SJSA1 (cell line): ENCODE results near the gene ARHGEF9. TPM values are rescaled to one million over a fixed set of nuclear protein-coding genes. Genes with fewer than 3 reads are reported as not detected.
A peak's percentile ranks its signal among the peaks of the same experiment; 100 is the strongest.
"Not testable (repeated sequence)": the region's sequence is repeated elsewhere in the genome, so short reads cannot be mapped to it uniquely, and the experiment has no call there.

Experiments used
- DNase-seq, 2 experiments: peaks; one replicate each; pipeline ENCODE4 v3.0.0-alpha.2; 2015 to 2020; ENCODE audit warnings: low spot score in 2 of 2, low read depth in 1 of 2
- H3K27ac ChIP-seq: fragments of 250-450 bp; sonication (Bioruptor Pico); 2 replicates; pipeline ENCODE4 v1.5.1; 2020; ENCODE audit warnings: mild to moderate bottlenecking, moderate library complexity
- H3K27me3 ChIP-seq: fragments of 250-450 bp; sonication (Bioruptor Pico); replicated peaks from 2 replicates; pipeline ENCODE4 v1.5.1; 2020; ENCODE audit warnings: mild to moderate bottlenecking, moderate library complexity
- H3K36me3 ChIP-seq: fragments of 250-450 bp; sonication (Bioruptor Pico); 2 replicates; pipeline ENCODE4 v1.5.1; 2020; ENCODE audit warnings: mild to moderate bottlenecking
- H3K4me1 ChIP-seq: fragments of 250-450 bp; sonication (Bioruptor Pico); replicated peaks from 2 replicates; pipeline ENCODE4 v1.6.1; 2021; ENCODE audit warnings: mild to moderate bottlenecking
- H3K4me3 ChIP-seq: fragments of 250-450 bp; sonication (Bioruptor Pico); 2 replicates; pipeline ENCODE4 v1.5.1; 2020; ENCODE audit warnings: mild to moderate bottlenecking
- H3K9me3 ChIP-seq: fragments of 250-450 bp; sonication (Bioruptor Pico); replicated peaks from 2 replicates; pipeline ENCODE4 v1.5.1; 2020; ENCODE audit warnings: mild to moderate bottlenecking
- total RNA-seq: library from RNA; depleted of rRNA; stranded (reverse); fragments of >200 nt; shearing (Covaris generic); gene quantifications from 2 replicates; pipeline ENCODE4 v1.2.3, GENCODE V29; 2014; rRNA removed

ARHGEF9 gene
- total RNA-seq, result 15.1 and 17.8 TPM in 2 replicates

DNA sequence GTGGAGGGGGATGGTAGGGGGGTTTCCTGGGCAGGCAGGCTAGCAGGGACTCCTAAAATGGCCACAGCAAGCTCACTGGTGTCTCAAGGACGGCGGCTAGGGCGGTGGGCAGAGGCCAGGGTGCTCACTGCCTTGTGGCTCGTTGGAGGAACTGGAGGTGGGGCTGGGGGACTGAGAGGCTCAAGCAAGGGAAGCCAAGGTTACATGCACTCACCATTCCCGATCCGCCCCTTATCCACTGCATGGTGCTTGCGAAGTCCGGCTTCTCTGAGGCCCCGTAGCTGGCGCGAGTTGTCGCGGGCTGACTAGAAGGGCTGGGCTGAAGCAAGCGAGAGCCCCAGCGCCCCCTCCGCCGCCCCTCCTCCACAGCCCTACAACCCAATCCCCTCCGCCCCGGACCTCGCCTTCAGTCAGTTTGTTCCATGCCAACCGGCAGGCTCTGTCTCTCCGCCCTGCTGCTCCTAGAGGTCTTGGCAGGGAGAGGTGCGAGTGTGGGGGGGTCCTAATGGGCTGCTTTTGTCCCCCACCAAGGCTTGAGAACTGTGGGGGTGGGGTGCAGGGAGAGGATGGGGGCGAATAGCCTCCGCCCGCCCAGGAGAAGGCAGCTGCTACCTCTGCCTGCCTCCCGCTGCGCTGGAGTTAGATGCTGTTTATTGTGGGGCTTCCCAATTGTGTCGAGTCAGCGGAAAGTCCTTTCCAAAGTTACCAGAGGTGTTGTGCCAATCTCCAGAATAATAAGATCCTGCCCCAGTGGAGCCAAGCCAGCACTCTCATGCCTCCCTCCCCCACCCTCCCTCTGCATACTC lies at the start of gene ARHGEF9:
Gene ARHGEF9, minus strand, starts transcription at position 313 of the 806 bp plus-strand sequence. Its CDS starts 69 bp downstream, at position 244.
- H3K27me3 ChIP-seq, result no peaks in the 10 kb centered on the region
- H3K4me3 ChIP-seq, result peak within 1 kb of the TSS; percentile 38
- no peaks in the 10 kb centered on the region for H3K4me1 ChIP-seq
- no peaks in the 10 kb centered on the region for H3K36me3 ChIP-seq
- no peak within 1 kb of the TSS for H3K27ac ChIP-seq
- no peaks in the 10 kb centered on the region for H3K9me3 ChIP-seq
- peak in 1 of 2 experiments; percentile 3 for DNase-seq

DNA sequence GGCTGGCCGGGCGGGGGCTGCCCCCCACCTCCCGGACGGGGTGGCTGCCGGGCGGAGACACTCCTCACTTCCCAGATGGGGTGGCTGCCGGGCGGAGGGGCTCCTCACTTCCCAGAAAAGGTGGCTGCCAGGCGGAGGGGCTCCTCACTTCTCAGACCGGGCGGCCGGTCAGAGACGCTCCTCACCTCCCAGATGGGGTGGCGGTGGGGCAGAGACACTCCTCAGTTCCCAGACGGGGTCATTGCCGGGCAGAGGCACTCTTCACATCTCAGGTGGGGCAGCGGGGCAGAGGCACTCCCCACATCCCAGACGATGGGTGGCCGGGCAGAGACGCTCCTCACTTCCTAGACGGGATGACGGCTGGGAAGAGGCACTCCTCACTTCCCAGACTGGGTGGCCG lies 40.4 kb upstream of the ARHGEF9 start:
- H3K27me3 ChIP-seq, H3K4me1 ChIP-seq, H3K36me3 ChIP-seq, H3K27ac ChIP-seq, DNase-seq, H3K4me3 ChIP-seq, H3K9me3 ChIP-seq: not testable (repeated sequence)

DNA sequence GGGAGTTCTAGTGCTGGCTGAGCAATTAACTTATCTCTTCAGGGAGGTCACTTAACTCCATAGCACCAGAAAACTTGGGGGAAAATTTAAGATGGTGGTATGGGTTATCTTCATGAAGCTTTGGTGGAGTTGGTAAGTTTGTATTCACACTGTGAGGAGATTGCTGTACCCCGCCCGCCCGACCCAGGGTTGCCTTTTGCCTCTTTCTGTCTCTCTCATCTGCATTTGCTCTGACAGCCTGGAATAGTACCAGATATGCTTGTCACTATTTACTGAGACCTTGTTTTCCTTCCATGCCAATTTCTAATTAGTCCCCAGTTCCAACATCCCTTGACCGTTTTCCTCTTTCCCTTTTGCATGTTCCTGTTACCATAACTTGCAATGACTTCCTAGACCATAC lies 33.1 kb upstream of the ARHGEF9 start:
- H3K27me3 ChIP-seq, result no peaks in the 10 kb centered on the region
- H3K4me1 ChIP-seq, result no peaks in the 10 kb centered on the region
- no peak overlapping the region for H3K27ac ChIP-seq
- H3K9me3 ChIP-seq, result no peaks in the 10 kb centered on the region
- DNase-seq, result no peak
- no peaks in the 10 kb centered on the region for H3K36me3 ChIP-seq
- H3K4me3 ChIP-seq, result no peak overlapping the region

DNA sequence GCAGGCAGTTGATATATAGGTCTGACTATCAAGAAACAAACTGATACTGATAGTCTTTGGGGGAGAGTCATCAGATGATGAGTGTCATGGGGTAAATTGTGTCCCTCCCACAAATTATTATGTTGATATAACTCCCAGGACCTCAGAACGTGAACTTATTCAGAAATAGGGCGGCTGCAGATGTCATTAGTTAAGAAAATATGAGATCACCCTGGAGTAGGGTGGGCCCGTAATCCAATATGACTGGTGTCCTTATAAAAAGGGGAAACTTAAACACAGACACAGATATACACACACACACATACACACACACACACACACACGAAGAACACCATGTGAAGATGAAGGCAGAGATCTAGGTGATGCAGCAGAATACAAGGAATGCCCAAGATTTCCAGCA lies 32.7 kb upstream of the ARHGEF9 start:
- Histone ChIP-seq H3K27ac (no peak overlapping the region), H3K36me3 (no peaks in the 10 kb centered on the region), H3K27me3 (no peaks in the 10 kb centered on the region), H3K4me1 (no peaks in the 10 kb centered on the region), H3K4me3 (no peak overlapping the region), H3K9me3 (no peaks in the 10 kb centered on the region)
- DNase-seq, result no peak

DNA sequence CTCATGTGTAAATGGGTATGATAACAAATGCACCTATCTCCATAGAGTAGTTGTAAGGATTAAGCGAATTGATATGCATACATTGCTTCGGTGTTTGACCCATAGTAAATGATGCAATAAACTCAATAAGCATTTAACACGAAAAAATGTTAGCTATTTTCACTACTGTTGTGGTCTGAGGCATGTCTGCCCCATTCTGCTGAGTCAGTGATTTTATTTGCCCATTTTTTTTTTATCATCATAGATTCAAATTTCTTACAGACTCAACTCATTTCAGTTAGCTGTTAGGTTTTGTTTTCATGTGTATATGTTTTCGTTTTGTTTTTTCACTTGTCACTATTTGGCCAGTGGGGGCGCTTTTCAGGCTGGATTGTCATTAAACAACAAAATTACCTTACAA lies 27.8 kb upstream of the ARHGEF9 start:
- H3K36me3 ChIP-seq, result no peaks in the 10 kb centered on the region
- no peak overlapping the region for H3K27ac ChIP-seq
- no peak for DNase-seq
- H3K4me3 ChIP-seq, result no peak overlapping the region
- H3K4me1 ChIP-seq, result no peaks in the 10 kb centered on the region
- no peaks in the 10 kb centered on the region for H3K27me3 ChIP-seq
- no peaks in the 10 kb centered on the region for H3K9me3 ChIP-seq

DNA sequence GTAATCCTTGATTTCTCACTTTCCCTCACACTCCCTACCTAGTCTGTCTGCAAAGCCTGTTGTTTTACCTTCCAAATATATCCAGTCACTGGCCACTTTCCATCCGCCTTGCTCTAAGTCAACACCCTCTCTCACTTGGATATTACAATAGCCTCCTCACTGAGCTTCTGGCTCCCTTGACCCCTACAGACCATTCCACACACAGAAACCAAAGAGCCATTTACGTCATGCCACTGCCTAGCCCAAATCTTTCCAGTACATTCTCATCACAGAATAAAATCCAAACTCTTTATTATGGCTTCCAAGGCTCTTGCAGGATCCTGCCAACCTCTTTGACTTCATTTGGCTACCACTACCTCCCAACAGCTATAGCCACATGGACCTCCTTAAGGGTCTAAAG lies 25.7 kb upstream of the ARHGEF9 start:
- H3K4me1 ChIP-seq, result no peaks in the 10 kb centered on the region
- H3K9me3 ChIP-seq, result no peaks in the 10 kb centered on the region
- no peak for DNase-seq
- no peak overlapping the region for H3K4me3 ChIP-seq
- H3K27me3 ChIP-seq, result no peaks in the 10 kb centered on the region
- H3K27ac ChIP-seq, result no peak overlapping the region
- H3K36me3 ChIP-seq, result no peaks in the 10 kb centered on the region

DNA sequence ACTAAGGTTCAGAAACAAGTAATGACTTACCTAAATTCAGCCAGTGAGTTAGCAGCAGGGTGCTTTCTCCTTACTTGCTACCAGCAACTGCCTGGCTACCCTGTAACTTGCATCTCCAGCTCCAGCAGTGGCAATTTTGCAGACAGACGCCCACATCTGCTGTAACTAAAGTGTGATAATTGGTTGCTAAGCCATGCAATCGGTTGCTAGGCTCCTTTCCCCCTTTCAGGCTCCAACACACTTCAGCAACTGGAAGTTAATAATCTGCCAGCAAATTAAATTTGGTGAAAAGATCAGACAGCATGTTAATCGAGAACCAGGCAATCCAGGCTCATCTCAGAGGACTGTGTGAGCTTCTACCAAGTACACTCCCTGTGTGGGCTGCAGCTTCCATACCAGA lies 24.2 kb upstream of the ARHGEF9 start:
- H3K27ac ChIP-seq, result no peak overlapping the region
- DNase-seq, result no peak
- no peaks in the 10 kb centered on the region for H3K36me3 ChIP-seq
- H3K27me3 ChIP-seq, result no peaks in the 10 kb centered on the region
- no peaks in the 10 kb centered on the region for H3K9me3 ChIP-seq
- H3K4me1 ChIP-seq, result no peaks in the 10 kb centered on the region
- H3K4me3 ChIP-seq, result no peak overlapping the region

DNA sequence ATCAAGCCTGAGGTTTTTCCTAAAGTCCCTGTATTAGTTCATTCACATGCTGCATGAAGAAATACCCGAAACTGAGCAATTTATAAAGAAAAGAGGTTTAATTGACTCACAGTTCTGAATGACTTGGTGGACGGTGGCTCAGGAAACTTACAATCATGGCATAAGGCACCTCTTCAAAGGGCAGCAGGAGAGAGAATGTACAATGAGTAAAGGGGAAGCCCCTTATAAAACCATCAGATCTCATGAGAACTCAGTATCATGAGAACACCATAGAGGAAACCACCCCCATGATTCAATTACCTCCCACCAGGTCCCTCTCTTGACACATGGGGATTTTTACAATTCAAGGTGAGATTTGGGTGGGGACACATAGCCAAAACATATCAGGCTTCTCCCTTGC lies 10.4 kb upstream of the ARHGEF9 start:
- not testable (repeated sequence) for H3K36me3 ChIP-seq, H3K4me3 ChIP-seq, H3K27ac ChIP-seq, H3K27me3 ChIP-seq, H3K4me1 ChIP-seq, DNase-seq, H3K9me3 ChIP-seq

DNA sequence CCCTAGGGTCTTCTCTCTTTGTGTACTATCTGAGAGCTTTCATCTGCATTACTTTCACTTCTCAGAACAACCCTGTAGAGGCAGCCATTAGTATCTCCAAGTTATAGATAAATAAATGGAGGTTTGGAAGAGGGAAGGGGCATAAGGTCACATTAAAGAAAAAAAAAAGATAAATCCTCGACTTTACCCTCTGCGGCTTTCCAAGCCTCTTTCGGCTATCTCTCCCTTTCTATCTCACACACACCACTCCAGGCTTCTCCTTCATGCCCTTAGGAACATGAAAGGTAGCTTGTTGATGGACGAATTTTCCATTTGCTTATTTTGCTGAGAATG lies 660 bp upstream of the ARHGEF9 start:
- peak overlapping the region; percentile 38 for H3K4me3 ChIP-seq
- no peaks in the 10 kb centered on the region for H3K9me3 ChIP-seq
- DNase-seq, result peak in 1 of 2 experiments; percentile 1
- no peak overlapping the region for H3K27ac ChIP-seq
- no peaks in the 10 kb centered on the region for H3K27me3 ChIP-seq
- no peaks in the 10 kb centered on the region for H3K36me3 ChIP-seq
- H3K4me1 ChIP-seq, result no peaks in the 10 kb centered on the region

DNA sequence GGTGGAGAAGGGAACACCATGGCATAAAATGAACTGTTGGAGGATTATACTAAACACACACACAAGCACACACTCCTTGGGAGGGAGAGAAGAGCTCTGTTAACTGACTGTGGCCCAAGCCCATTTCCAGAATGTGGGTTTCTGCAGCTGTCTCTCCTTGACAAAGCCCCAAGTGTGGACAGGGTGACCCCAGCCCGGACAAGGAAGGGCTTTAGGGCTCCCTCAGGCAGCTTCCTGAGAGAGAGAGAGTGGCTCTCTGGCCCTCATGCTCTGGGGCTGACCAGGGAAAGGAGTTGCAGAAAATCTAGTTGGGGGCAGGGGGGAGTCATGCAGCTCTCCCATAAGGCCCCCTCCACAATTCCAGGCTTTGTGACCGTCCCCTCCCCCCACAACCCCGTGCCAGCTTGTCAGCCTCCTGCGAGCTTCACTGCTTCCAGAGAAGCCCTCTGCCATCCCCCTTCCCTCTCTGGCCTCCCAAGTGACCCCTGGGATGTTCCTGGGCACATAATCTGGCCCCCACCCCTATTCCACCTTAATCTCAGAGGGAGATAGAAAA lies 590 bp downstream of the ARHGEF9 start:
- no peaks in the 10 kb centered on the region for H3K4me1 ChIP-seq
- no peaks in the 10 kb centered on the region for H3K36me3 ChIP-seq
- H3K27ac ChIP-seq, result no peak overlapping the region
- no peaks in the 10 kb centered on the region for H3K9me3 ChIP-seq
- no peaks in the 10 kb centered on the region for H3K27me3 ChIP-seq
- H3K4me3 ChIP-seq, result peak overlapping the region; percentile 38
- DNase-seq, result no peak

DNA sequence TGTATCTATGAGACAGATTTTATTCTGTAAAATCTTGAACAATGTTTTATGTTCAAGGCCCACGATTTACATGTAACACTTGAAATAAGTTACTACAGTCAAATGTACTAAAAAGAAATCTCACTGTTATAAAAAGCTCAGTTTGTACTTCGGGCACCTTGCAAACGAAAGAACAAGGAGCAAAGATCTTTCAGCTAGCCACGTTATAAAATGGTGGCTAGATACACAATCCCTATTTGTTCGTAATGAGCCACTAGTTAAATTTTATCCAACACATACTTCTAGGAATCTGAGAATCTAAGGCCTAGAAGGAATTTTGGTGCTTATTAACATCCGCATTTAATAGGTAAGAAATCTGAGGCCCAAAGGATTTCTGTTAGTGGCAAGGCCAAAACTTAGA lies 2.5 kb downstream of the ARHGEF9 start:
- no peak overlapping the region for H3K27ac ChIP-seq
- H3K36me3 ChIP-seq, result no peaks in the 10 kb centered on the region
- H3K27me3 ChIP-seq, result no peaks in the 10 kb centered on the region
- no peaks in the 10 kb centered on the region for H3K9me3 ChIP-seq
- no peaks in the 10 kb centered on the region for H3K4me1 ChIP-seq
- no peak overlapping the region for H3K4me3 ChIP-seq
- no peak for DNase-seq

DNA sequence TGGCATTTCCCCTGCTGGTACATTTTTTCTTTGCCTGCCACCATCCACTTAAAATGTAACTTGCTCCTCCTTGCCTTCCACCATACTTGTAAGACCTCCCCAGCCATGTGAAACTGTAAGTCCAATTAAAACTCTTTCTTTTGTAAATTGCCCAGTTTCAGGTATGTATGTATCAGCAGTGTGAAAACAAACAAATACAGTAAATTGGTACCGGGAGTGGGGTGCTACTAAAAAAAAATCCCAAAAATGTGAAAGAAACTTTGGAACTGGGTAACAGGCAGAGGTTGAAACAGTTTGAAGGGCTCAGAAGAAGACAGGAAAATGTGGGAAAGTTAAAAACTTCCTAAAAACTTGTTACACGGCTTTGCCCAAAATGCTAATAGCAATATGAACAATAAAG lies 16.3 kb downstream of the ARHGEF9 start:
- DNase-seq, result no peak
- no peak overlapping the region for H3K4me3 ChIP-seq
- no peaks in the 10 kb centered on the region for H3K27me3 ChIP-seq
- H3K4me1 ChIP-seq, result no peaks in the 10 kb centered on the region
- no peaks in the 10 kb centered on the region for H3K9me3 ChIP-seq
- no peak overlapping the region for H3K27ac ChIP-seq
- no peaks in the 10 kb centered on the region for H3K36me3 ChIP-seq

DNA sequence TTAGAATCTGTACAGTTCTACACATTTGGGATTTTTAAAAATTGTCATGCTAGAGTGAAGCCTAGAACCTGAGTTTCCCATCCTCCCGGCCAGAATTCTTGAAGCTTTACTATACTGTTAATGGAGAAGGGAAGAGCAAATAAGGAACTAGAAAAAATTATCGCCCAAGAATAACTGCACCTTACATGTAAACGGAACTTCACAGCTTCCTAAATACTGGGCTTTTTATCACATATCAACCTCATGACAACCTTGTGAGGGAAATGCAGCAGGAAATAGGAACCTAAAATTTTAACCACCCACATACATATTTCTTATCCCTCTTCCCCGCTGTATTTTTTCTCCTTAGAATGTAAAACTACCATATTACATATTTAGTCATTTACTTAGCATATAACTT lies 19.3 kb downstream of the ARHGEF9 start:
- Histone ChIP-seq H3K9me3 (no peaks in the 10 kb centered on the region), H3K36me3 (no peaks in the 10 kb centered on the region), H3K27ac (no peak overlapping the region), H3K27me3 (no peaks in the 10 kb centered on the region), H3K4me3 (no peak overlapping the region), H3K4me1 (no peaks in the 10 kb centered on the region)
- no peak for DNase-seq

DNA sequence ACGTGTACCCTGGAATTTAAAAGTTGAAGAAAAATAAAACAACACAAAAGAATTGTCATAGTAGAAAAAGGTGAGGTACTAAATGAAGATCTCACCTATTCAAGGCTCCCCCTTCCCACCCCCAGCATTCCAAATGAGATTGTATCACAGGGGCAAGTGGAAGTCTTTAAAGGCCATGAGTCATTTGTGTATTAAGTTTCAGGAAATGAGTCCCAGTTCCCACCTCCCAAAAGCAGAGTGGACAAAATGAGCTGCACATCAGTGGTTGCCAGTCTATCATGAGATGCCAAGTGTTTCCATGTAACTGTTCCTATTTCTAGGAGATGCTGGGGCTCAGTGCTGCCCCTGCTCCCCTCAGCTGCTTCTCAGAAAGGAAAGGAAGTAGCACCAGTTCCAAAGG lies 20.1 kb downstream of the ARHGEF9 start:
- Histone ChIP-seq H3K4me1 (no peaks in the 10 kb centered on the region), H3K9me3 (no peaks in the 10 kb centered on the region), H3K27me3 (no peaks in the 10 kb centered on the region), H3K36me3 (no peaks in the 10 kb centered on the region), H3K4me3 (no peak overlapping the region), H3K27ac (no peak overlapping the region)
- no peak for DNase-seq

DNA sequence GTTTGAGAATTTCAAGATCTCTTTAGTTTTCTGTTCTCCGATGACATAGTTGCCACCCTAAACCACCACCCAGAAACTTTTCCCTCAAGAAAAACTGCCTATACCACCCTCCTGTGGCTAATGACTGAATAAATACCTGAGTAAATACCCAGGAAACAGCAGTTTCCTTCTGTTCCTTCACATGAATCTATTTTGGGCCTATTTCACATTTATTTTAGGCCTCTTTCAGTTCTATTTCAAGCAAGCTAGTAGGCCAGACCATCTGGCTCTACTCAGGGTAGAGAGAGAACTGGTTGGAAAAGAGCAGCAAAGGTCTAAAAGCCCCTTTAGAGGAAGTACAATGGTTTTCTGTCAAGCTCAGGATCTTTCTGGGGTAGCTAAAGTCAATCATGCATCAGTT lies 23.4 kb downstream of the ARHGEF9 start:
- DNase-seq, result no peak

More for the DNA sequence above, 23.4 kb downstream of the ARHGEF9 start:
- H3K4me1 ChIP-seq, result no peaks in the 10 kb centered on the region
- no peak overlapping the region for H3K4me3 ChIP-seq
- H3K36me3 ChIP-seq, result no peaks in the 10 kb centered on the region
- H3K27ac ChIP-seq, result no peak overlapping the region
- no peaks in the 10 kb centered on the region for H3K9me3 ChIP-seq
- H3K27me3 ChIP-seq, result no peaks in the 10 kb centered on the region
